GM19023 (cell line): ENCODE data around the gene GRM1.

Experiments used
- ATAC-seq: cut with Tn5 transposase; IDR thresholded peaks from one replicate; pipeline ENCODE4 v1.9.1; 2021; ENCODE audit warnings: mild to moderate bottlenecking, moderate library complexity; ENCODE audit not compliant: unreplicated experiment

GRM1 gene

GRCh38 chr6:146361128-146361924, 332.5 kb downstream of the GRM1 start:
- ATAC-seq = no peak

DNA sequence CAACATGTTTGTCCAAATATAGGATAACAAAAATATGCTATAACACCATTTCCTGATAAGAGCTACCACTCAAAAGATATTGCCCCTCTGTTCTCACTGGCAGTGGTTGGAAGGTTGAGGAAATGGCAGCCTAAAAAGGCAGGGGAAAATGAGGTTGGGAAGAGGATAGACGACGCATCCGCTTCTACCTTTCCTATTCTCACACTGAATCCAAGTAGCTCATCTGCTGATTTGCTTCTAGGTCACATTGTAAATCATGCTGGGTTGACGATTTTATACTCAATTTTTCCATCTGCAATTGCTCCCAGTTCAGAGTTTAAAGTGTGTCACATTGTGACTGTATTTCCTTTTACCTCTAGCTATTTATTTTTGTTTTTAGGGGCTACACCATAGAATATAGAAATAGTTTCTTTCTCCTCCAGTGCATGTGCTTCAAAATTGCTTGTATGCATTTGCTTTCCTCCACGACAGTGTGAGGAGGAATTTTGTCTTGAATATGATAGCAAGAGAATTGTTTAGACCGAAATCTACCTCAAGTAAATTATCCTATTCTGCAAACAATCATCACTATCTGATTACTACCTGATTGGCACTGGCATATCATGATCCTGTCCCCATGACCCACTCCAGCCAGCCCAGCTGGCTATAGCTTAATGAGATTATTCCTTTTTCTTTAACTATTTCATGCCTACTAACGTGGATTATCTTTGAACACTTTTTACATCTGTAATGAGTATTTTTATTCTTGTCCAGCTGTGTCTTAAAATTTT, 335.2 kb downstream of the GRM1 start:
- no peak for ATAC-seq

GRCh38 chr6:146364816-146365594, 336.1 kb downstream of the GRM1 start:
- ATAC-seq = no peak

- no peak for ATAC-seq
These were observed 338.2 kb downstream of the GRM1 start for GRCh38 chr6:146367061-146367460.

DNA sequence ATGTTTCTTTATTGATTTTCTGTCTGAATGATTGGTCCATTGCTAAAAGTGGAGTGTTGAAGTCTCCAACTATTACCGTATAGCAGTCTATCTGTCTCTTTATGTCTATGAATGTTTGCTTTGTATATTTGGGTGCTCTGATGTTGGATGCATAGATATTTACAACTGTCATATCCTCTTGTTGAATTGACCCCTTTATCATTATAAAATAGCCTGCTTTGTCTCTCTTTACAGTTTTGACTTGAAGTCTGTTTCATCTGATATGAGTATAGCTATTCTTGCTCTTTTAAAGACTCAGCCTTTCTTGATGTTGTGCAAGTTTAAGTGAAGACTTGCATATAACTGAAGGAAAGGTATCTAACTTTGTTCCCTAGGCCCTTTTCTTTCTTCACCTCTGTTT, 341.0 kb downstream of the GRM1 start:
- ATAC-seq = no peak

GRCh38 chr6:146381486-146381885, 352.6 kb downstream of the GRM1 start:
- no peak for ATAC-seq

DNA sequence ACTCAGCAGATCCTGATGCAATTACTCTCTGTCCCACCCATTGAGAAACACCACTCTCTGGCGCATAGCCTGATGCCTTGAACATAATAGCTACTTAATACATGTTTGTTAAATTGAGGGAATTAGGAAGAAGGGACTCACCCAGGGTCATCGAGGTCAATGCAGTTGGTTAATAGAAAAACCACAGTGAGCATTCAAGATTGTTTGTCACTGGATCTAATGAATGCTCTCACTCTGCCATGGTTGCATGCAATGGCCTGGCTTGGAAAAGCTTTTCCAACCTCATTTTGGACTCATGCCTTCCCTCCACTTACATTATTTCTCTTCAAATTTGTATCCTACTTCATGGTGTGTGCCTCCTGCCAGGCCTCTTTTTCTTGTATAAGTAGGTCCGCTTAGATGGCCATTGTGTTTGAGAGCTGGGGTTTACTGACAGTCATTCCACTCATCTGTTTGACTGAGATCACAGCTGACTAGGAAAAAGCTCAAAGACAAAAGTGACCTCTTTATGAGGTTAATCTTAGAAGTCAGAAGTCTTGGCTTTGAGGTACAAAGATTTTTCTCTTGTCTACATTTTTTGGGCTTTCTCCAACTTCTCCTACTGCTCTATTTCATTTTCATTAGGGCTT, 360.0 kb downstream of the GRM1 start:
- ATAC-seq = no peak

DNA sequence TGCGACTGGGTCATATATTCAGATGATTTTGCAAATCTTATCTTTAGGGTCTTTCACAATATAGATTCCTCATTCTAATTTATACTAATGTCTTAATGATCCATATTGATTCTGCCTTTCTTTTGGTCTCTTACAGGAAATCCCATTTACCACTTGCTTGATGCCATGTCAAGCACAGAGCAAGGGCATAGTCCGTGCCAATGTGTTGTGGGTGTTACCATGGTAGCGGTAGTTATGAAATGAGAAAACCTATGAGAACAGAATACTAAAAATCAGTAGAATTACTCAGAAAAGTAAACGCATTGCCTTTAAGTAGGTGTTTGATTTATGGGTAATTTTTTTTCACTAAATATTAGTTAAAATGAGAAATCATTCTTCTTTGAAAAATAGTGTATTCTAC, 360.9 kb downstream of the GRM1 start:
- no peak for ATAC-seq

- no peak for ATAC-seq
These were observed 368.8 kb downstream of the GRM1 start for GRCh38 chr6:146397638-146398037.

GRCh38 chr6:146402476-146402875, 373.6 kb downstream of the GRM1 start:
- ATAC-seq = no peak

DNA sequence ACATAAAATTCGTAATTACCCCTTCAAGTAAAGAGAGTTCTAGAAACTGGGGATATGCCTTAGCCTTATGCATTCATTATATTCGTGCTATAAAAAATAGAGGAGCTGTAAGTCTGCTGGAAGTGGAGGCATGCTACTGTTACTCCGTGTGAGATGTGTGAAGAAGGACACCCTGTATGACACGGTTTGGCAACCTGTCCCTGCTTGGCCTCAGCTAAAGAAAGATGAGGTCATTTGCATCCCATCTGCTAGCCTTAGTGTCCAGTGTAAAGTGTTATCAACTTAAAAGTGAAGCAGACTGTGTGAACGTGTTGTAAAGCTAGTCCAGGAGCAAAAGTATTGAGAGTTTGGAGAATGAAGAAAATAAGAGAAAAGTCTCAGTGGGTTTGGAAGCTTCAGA, 379.7 kb downstream of the GRM1 start:
- no peak for ATAC-seq

- ATAC-seq = no peak
These were observed 382.2 kb downstream of the GRM1 start for GRCh38 chr6:146410851-146411595.

DNA sequence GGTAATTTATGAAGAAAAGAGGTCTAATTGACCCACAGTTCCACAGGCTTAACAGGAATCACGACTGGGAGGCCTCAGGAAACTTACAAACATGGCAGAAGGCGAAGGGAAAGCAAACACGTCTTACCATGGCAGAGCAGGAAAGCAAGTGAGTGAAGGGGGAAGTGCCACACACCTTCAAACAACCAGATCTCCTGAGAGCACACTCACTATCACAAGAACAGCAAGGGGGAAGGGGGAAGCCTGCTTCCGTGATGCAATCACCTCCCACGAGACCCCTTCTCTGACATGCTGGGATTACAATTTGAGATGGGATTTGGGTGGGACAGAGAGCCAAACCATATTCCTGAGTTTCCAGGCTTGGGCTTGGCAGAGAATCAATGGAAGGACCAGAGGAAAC, 390.7 kb downstream of the GRM1 start:
- no peak for ATAC-seq

- ATAC-seq = no peak
These were observed 391.4 kb downstream of the GRM1 start for GRCh38 chr6:146420255-146420654.

DNA sequence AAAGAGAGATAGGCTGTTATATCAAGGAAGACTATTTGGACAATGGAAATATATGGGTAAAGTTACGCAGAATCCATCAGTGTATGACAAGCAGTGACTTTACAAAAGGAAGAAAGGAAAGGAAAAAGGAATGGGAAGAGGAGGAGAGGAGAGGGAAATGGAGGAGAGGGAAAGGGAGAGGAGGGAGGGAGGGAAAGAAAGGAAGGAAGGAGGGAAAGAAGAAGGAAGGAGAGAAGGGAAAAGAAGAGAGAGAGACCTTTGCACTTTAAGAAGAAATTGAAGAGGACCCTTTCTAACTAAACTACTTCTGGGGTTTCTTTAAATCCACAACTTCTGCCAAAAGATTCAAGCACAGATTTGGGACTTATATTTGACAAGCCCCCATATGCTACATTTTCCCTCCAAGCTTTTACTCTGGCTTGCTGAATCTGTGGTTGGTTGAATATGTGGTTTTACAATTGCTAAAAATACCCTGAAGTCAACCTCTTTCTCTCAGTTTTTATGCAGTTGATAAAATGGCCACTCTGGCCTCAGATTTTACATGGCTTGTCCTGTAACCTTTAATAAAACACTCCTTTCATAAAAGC, 394.0 kb downstream of the GRM1 start:
- ATAC-seq = no peak

GRCh38 chr6:146423452-146423851, 394.6 kb downstream of the GRM1 start:
- no peak for ATAC-seq

GRCh38 chr6:146426516-146426915, 397.7 kb downstream of the GRM1 start:
- ATAC-seq = no peak

- no peak for ATAC-seq
These were observed 401.0 kb downstream of the GRM1 start for GRCh38 chr6:146429831-146430230.

- no peak for ATAC-seq
These were observed 405.2 kb downstream of the GRM1 start for GRCh38 chr6:146433881-146434731.
